Embryonic facial prominence (tissue), 1 donor: ENCODE measurements around the gene PRPF40A.
A peak's percentile ranks its signal among the peaks of the same experiment; 100 is the strongest.
"Not testable (repeated sequence)": the region's sequence is repeated elsewhere in the genome, so short reads cannot be mapped to it uniquely, and the experiment has no call there.

Experiments
- DNase-seq: peaks from one replicate; pipeline ENCODE4 v3.0.0-alpha.2; 2016; ENCODE audit errors: extremely low spot score

Gene PRPF40A

GRCh38 chr2:152717228-152718075, at the start of gene PRPF40A:
PRPF40A (minus strand) TSS chr2:152717461; CDS start chr2:152717439, 22 bp downstream.
- DNase-seq: peak; percentile 96

- DNase-seq: no peak
Observed at GRCh38 chr2:152766928-152767327, 49.7 kb upstream of the PRPF40A start.

- no peak for DNase-seq
Observed at GRCh38 chr2:152763651-152764050, 46.4 kb upstream of the PRPF40A start.

- DNase-seq: not testable (repeated sequence)
Observed at GRCh38 chr2:152763208-152763607, 45.9 kb upstream of the PRPF40A start.

GRCh38 chr2:152762202-152762601, 44.9 kb upstream of the PRPF40A start:
- no peak for DNase-seq

GRCh38 chr2:152761214-152761613, 44.0 kb upstream of the PRPF40A start:
- DNase-seq: no peak

GRCh38 chr2:152759290-152760072, 42.2 kb upstream of the PRPF40A start:
- DNase-seq: no peak

- no peak for DNase-seq
Observed at GRCh38 chr2:152755029-152755428, 37.8 kb upstream of the PRPF40A start.

GRCh38 chr2:152747751-152748150, 30.5 kb upstream of the PRPF40A start:
- not testable (repeated sequence) for DNase-seq

GRCh38 chr2:152743002-152743401, 25.7 kb upstream of the PRPF40A start:
- DNase-seq: no peak

- DNase-seq: peak; percentile 40
Observed at GRCh38 chr2:152740743-152741328, 23.6 kb upstream of the PRPF40A start.

GRCh38 chr2:152739705-152740104, 22.4 kb upstream of the PRPF40A start:
- DNase-seq: not testable (repeated sequence)

- DNase-seq: no peak
Observed at GRCh38 chr2:152738438-152738837, 21.2 kb upstream of the PRPF40A start.

- DNase-seq: not testable (repeated sequence)
Observed at GRCh38 chr2:152737509-152737908, 20.2 kb upstream of the PRPF40A start.

GRCh38 chr2:152730591-152731333, 13.5 kb upstream of the PRPF40A start:
- no peak for DNase-seq

- DNase-seq: no peak
Observed at GRCh38 chr2:152729844-152730243, 12.6 kb upstream of the PRPF40A start.

- no peak for DNase-seq
Observed at GRCh38 chr2:152723918-152724317, 6.7 kb upstream of the PRPF40A start.

GRCh38 chr2:152722639-152723038, 5.4 kb upstream of the PRPF40A start:
- DNase-seq: not testable (repeated sequence)

GRCh38 chr2:152720794-152721193, 3.5 kb upstream of the PRPF40A start:
- no peak for DNase-seq

GRCh38 chr2:152718909-152719645, 1.8 kb upstream of the PRPF40A start:
- DNase-seq: no peak
